HG02885 (cell line): ENCODE data around the gene PRIMPOL.
"Not testable (repeated sequence)": the region's sequence is repeated elsewhere in the genome, so short reads cannot be mapped to it uniquely, and the experiment has no call there.

Experiments
- ATAC-seq: cut with Tn5 transposase; IDR thresholded peaks from one replicate; pipeline ENCODE4 v1.9.1; 2021; ENCODE audit warnings: mild to moderate bottlenecking; ENCODE audit not compliant: unreplicated experiment, poor library complexity

The PRIMPOL gene, protein sequence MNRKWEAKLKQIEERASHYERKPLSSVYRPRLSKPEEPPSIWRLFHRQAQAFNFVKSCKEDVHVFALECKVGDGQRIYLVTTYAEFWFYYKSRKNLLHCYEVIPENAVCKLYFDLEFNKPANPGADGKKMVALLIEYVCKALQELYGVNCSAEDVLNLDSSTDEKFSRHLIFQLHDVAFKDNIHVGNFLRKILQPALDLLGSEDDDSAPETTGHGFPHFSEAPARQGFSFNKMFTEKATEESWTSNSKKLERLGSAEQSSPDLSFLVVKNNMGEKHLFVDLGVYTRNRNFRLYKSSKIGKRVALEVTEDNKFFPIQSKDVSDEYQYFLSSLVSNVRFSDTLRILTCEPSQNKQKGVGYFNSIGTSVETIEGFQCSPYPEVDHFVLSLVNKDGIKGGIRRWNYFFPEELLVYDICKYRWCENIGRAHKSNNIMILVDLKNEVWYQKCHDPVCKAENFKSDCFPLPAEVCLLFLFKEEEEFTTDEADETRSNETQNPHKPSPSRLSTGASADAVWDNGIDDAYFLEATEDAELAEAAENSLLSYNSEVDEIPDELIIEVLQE

DNA sequence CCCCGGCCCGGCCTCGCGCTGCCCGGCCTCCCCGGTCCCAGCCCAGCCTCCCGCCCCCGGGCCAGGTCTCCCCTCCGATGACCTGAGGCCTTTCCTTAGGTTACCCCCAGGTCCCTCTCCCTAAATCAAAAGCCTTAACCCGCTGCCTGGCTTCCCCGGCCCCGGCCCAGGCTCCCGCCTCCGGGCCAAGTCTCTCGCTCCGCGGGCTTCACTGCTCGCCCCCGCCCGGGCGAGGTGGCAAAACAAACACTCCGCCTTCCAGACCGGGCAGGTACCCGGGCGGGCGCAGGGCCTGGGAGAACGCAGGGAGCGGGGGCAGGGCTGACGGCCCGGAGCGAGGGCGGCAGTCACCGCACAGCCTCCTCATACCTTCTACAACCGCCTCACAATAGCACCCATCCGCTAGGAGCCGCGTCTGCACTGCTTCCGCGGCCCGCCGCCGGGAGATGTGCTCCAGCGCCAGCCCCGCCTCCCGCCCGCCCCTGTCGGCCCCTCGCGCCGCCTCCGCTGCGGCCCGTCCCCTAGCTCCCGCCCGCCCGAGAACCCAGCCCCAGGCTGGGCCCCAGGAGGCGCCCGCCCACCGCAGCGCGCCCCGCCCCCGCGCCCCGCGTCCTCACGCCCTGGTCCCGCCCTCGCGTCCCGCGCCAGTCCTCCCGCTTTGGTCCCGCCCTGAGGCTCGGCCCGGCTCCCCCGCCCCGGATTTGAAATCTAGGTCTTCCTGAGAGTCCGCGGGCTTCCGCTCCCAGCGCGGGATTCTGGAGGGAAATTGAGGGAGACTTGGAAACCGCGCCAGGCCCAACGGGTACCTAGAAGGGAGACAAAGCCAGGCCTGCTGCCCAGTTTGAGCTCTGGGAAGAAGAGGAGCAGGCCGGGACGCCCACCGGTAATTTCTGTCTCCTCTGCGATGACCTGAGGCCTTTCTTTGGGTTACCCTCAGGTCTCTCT lies at the start of gene PRIMPOL, which contains the start of gene CASP3:
TSS of gene PRIMPOL (plus strand) at position 713 of the 945 bp plus-strand sequence. CDS start 7,403 bp downstream, outside the sequence.
TSS of gene CASP3 (minus strand) at position 422 of the 945 bp plus-strand sequence. CDS start 10,994 bp downstream, outside the sequence.
- peak; percentile 86 for ATAC-seq

DNA sequence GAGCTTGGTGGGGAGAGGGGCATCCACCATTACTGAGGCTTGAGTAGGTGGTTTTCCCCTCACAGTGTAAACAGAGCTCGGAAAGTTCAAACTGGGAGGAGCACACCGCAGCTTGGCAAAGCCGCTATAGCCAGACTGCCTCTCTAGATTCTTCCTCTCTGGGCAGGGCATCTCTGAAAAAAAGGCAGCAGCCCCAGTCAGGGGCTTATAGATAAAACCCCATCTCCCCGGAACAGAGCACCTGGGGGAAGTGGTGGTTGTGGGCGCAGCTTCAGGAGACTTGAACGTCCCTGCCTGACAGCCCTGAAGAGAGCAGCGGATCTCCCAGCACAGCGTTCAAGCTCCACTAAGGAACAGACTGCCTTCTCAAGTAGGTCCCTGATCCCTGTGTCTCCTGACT lies 48.6 kb upstream of the PRIMPOL start:
- ATAC-seq, result not testable (repeated sequence)

DNA sequence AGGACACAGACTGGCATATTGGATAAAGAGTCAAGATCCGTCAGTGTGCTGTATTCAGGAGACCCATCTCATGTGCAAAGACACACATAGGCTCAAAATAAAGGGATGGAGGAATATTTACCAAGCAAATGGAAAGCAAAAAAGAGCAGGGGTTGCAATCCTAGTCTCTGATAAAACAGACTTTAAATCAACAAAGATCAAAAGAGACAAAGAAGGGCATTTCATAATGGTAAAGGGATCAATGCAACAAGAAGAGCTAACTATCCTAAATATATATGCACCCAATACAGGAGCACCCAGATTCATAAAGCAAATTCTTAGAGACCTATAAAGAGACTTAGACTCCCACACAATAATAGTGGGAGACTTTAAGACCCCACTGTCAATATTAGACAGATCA lies 46.7 kb upstream of the PRIMPOL start:
- ATAC-seq, result not testable (repeated sequence)

DNA sequence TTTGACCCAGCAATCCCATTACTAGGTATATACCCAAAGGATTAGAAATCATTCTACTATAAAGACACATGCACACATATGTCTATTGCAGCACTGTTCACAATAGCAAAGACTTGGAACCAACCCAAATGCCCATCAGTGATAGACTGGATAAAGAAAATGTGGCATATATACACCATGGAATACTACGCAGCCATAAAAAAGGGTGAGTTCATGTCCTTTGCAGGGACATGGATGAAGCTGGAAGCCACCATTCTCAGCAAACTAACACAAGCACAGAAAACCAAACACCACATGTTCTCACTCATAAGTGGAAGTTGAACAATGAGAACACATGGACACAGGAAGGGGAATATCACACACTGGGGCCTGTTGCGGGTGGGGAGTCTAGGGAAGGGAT lies 42.1 kb upstream of the PRIMPOL start:
- ATAC-seq, result not testable (repeated sequence)

DNA sequence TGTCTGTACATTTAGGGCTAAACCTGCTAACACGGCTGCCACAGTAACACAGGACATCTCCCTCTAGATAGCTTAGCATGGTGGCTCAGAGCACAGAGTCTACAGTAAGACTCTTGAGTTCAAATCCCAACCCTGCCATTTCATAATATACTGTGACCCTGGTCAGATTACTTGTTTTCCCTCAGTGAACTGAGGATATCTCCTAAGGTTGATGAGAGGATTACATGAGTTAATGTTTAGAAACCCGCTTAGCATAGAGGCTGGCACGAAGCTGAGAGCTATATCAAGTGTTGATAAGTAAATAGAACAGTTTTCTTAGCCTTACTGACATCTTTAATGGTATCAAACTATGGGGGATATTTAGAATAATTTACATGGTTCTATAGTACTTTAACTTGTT lies 37.5 kb upstream of the PRIMPOL start:
- ATAC-seq, result no peak

DNA sequence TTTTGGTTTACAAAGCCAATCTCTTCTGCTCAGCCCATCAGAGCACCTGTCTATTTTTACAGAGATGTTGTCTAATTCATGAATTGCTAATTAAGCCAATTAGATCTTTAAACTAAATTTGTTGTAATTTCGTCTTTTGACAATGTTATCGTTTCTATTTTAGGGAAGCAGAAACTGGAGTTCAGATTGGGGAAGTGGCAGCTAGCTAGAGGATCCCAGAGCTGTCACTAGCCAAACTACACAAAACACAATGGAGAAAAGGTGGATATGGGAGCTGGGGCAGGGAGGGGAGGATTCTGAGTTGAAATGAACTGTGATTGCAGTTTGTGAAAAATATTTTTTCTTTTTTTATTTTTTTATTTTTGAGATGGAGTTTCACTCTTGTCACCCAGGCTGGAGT lies 36.1 kb upstream of the PRIMPOL start:
- no peak for ATAC-seq

DNA sequence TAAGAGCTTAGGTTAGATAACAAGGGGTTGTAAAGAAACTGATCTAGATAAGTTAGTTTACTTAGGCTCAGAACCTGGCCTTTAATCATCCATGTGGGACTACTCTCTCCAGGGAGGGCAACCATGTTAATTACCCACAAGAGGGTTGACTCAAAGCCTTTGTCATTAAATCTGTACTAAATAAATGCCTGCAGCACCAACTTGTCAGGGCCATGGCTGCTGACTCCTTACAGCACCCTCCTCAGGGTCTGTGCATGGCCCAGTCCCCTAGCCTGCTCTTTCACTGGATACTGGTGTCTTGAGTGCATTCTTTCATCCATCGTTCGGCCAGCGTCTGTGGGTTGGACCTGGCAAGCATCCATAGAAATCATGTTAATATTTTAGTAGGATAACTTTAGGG lies 35.0 kb upstream of the PRIMPOL start:
- no peak for ATAC-seq

DNA sequence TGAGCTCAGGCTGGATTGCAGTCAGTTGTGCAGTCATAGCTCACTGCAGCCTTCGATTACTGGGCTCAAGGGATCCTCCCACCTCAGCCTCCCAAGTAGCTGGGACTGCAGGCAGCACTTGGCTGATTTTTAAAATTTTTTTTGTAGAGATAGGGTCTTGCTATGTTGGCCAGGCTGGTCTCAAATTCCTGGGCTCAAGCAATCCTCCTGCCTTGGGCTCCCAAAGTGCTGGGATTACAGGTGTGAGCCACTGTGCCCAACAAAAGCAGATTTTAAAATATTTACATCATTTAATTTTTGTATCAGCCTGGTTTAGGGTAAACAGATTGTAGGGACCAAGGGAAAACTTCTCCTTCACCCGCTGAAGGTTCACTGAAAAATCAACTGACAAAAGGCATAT lies 33.4 kb upstream of the PRIMPOL start:
- ATAC-seq, result not testable (repeated sequence)

DNA sequence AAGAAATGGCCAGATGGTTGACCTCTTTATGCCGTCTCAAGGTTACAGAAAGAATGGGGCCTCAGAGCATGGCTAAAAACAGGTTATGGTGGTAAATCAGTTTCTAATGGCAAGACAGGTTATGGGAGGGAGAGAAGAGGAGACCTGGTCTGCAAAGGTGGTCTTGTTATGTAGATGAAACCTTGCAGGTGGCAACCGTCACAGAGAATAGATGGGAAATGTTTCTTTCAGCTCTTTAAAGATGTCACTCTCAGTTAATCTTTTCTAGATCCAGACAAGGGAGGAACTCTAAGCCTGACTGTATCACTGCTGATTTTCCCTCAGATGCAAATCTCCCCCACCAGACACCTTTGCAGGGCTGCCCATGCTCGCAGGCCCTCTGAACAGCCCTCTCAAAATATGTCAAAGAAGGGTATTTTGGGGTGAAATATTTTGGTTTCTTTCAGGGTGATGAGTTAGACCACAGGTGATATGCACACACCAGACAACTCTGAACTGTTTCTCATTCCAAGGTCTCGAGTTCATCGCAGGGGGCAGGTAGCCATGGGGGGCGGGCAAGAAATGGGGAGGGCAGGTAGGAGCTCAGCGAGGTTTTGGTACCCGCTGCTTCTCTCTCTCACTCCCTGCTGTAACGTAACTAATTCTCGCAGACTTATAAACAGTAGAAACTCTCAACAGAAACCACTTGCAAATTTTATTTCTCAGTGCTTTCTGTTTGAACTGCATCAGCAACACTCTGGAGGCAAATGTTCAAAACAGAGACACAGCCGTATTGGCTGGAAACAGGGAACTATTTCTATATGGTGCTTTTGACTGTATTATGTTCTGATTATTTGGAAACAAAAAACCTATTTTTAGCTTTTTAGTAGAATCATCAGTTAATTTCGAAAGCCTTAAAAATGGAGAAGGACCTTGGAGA lies 32.6 kb upstream of the PRIMPOL start:
- ATAC-seq, result peak; percentile 82

DNA sequence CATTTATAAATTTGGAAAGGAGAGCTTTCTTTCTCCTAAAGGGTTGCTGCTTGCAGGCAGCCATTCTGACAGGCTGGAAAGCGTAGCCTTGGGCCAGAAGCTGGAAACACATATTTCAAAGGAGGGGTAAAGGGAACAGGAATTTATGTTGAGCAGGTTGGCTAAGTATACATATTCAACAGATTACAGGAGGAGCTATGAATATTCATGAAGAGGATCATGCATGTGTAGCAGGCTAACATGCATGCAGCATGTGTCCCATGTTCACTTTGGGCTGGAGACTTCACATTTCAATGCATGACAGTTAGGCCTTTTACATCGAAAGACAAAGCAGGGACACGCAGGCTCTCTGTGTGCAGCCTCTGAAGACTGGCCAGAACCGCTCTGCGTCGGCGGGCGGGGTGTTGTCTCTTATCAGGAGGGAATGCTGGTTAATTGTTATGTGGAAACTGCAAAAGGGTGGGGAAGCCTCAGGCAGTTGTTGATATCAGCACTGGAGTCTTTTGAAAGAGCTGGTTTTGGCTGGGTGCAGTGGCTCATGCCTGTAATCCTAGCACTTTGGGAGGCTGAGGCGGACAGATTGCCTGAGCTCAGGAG lies 31.8 kb upstream of the PRIMPOL start:
- no peak for ATAC-seq

DNA sequence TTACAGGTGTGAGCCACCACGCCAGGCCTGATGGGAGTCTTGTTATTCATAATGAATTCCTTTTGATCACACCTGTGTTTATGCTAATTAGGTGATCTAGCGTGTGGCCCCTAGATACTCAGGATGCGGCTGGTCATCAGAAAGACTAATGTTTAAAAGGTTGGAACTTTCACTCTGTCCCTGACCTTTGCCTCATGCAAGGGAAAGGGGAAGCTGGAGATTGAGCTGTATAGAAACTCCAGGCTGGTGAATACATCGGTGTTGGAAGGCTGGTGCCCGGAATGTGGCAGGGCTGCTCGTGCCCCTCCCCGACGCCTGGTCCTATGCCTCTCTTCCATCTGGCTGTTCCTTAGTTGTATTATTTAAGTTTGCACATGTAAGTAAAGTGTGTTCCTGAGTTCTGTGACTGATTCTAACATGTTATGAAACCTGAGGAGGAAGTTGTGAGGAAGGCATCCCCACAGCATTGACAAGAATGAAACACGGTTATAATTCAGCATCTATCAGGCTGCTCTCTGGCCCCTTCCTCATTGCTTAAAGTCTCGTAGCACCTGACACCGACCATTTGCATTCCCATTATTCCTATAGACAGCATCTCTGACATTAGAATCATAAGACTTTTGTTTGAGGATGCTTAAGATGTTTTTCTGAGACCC lies 29.2 kb upstream of the PRIMPOL start:
- no peak for ATAC-seq

DNA sequence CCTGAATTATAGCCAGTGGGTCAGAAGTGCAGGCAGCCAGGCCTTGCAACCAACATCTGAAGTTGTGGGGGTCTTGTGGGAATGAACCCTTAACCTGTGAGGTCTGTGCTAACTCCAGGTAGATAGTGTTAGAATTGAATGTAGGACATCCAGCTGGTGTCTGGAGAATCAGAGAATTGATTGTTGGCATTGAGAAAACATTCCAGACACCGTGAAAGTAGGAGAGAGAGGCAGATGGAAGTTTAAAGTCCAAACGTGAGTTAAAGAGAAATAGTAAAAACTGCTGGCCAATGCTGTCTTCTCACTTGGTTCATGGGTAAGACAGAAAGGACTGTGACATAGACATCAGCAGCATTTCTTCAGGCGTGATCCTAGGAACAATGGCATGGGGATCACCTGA lies 28.0 kb upstream of the PRIMPOL start:
- ATAC-seq, result no peak

DNA sequence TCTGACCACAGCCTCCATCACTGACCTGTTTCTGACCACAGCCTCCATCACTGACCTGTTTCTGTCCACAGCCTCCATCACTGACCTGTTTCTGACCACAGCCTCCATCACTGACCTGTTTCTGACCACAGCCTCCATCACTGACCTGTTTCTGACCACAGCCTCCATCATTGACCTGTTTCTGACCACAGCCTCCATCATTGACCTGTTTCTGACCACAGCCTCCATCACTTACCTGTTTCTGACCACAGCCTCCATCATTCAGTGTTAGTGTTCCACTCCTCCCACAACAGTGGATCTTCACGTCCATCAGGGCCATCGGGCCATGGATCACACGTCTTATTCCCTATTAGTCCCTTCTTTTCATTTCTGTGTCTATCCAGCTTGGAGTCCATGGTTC lies 25.0 kb upstream of the PRIMPOL start:
- ATAC-seq, result not testable (repeated sequence)

DNA sequence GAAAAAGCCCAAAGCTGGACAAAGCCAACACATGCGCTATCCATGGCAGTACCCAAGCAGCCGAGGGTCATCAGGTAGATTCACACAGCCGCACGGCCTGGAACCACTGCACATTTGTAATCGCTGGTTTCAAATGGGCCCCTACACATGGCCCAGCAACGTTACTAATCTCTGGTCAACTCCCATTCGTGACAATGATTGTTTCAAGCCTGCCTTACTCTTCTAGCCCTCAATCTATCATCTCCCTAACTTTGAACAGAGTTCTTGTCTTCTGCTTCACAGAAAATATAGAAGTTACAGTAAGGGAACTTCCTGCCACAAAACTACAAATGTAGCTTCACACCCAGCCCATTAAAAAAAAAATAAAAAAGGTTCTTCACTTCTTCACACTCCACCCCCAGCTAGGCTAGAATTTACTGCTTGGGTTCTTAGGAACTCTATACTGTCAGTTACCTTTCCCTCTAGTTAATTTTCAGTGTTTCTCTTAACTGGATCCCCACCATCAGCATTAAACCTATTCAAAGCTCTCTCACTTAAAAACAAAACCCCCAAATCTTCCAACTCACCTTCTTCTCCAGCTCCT lies 24.5 kb upstream of the PRIMPOL start:
- ATAC-seq, result no peak

DNA sequence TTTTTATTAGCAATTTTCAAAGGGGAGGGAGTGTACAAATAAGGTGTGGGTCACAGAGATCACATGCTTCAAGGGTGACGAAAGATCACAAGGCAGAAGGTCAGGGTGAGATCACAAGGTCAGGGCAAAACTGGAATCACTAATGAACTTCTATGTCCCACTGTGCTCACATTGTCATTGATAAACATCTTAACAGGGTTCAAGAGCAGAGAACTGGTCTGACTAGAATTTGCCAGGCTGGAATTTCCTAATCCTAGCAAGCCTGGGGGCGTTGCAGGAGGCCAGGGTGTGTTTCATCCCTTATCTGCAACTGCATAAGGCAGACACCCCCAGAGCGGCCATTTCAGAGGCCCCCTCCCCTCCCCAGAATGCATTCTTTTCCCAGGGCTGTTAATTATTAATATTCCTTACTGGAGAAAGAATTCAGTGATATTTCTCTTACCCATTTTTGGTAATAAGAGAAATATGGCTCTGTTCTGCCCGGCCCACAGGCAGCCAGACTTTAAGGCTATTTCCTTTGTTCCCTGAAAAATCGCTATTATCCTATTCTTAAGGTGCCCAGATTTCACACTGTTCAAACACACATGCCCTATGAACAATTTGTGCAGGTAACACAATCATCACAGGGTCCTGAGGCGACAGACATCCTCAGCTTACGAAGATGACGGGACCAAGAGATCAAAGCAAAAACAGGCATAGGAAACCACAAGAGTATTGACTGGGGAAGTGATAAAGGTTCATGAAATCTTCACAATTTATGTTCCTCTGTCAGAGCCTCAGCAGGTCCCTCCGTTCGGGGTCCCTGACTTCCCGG lies 23.5 kb upstream of the PRIMPOL start:
- ATAC-seq, result not testable (repeated sequence)

DNA sequence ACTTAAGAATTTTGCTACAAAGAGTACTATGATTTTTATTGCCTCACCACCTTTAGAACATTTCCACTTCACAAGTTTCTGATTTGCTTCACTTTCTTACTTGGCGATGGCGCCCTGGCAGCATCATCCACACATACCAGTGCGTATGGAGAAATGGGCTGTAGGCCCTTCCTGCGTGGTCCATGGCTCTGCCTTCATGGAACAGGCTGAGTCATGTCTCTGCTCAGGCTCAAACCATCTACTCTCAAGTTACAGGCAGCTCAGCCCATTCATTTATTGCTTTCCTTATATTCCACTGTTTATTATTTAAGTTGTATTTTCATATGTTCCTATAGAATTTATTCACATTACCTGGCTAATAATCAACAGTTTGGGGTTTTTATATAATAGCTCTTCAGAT lies 21.4 kb upstream of the PRIMPOL start:
- ATAC-seq, result no peak

DNA sequence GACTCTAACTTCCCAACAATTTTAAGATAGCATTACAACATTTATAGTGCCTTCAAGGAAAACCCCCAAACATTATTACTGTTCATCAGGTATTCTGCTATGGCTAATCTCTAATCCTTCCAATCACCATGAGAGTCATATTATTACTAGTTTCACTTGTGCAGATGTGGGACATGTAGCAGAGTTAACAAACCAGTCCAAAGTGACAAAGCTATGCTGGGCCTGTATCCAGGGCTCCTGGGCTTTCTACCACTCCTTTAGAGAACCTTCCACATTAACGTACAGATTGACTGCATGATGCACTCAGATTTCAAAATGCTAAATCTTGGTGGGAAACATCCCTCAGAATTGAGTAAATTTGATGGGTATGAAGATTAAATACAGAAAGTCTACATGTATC lies 16.7 kb upstream of the PRIMPOL start:
- ATAC-seq, result no peak

DNA sequence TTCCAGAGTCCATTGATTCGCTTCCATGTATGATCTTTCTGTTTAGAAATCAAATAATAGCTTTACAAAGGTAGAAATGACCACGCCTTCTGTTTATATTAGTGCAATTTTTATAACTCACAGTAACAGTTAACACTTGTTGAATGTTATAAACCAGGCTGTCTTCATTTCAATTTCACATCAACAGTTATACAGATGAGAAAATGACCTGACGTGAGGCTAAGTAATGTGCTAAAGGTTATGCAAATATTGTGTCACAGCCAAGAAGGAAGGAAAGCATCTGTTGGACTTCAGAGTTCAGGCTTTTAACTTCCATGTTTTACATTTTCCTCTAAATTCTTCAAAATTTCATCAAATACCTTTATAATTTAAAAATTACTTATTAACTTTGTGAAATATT lies 14.2 kb upstream of the PRIMPOL start:
- no peak for ATAC-seq
